ENCODE data around the gene SKAP1.

- TF ChIP-seq, protein P1, sequence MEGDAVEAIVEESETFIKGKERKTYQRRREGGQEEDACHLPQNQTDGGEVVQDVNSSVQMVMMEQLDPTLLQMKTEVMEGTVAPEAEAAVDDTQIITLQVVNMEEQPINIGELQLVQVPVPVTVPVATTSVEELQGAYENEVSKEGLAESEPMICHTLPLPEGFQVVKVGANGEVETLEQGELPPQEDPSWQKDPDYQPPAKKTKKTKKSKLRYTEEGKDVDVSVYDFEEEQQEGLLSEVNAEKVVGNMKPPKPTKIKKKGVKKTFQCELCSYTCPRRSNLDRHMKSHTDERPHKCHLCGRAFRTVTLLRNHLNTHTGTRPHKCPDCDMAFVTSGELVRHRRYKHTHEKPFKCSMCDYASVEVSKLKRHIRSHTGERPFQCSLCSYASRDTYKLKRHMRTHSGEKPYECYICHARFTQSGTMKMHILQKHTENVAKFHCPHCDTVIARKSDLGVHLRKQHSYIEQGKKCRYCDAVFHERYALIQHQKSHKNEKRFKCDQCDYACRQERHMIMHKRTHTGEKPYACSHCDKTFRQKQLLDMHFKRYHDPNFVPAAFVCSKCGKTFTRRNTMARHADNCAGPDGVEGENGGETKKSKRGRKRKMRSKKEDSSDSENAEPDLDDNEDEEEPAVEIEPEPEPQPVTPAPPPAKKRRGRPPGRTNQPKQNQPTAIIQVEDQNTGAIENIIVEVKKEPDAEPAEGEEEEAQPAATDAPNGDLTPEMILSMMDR (conservative IDR thresholded peaks at IDR 0.05): no peak
- TF ChIP-seq EZH2 (IDR thresholded peaks at IDR 0.05; ENCODE audit: low read depth): no peak
Measured at GRCh38 chr17:48237456-48237855, 192.6 kb downstream of the SKAP1 start.
